ENCODE measurements around the gene AUTS2. TPM values are rescaled to one million over a fixed set of nuclear protein-coding genes. Genes with fewer than 3 reads are reported as not detected.

Gene AUTS2
- total and polyA plus RNA-seq, 2 of the 8 experiments (the other 6 are each of a cell fraction or from before 2014, with no cell fraction given) = 25.9 to 101 TPM

DNA sequence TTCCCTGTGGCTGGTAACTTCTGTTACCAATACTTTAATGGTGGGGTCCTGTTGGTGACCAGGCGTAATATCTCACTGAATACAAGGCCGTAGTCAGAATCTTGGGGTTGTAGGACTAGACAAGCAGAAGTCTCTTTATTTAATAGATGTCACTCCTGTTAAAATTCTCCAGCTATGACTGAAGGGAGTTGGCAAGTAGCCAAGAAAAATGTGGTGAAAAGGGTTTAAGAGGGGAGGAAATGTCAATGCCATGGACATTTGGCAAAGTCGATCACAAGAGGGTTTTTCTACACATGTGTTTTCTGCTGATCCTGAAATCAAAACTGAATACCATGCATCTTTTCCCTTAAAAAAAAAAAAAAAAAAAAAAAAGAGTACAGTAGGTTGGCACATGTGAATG is 533.5 kb downstream of the AUTS2 start (continued):
- no peak for TF ChIP-seq TAF7 (optimal IDR thresholded peaks at IDR 0.05; ENCODE audit: borderline replicate concordance, low read depth, low read length)
- no peak for TF ChIP-seq YY1 (IDR thresholded peaks at IDR 0.05; ENCODE audit: low read depth, low read length)
- no peak for TF ChIP-seq EGR1 (IDR thresholded peaks at IDR 0.05; ENCODE audit: borderline replicate concordance, low read depth, low read length)
